Renal pelvis (tissue), 4 donors: ENCODE results near the gene BAIAP2L2. TPM values are rescaled to one million over a fixed set of nuclear protein-coding genes. Genes with fewer than 3 reads are reported as not detected.
"Not testable (repeated sequence)": the region's sequence is repeated elsewhere in the genome, so short reads cannot be mapped to it uniquely, and the experiment has no call there.

Source experiments
- DNase-seq: peaks from one replicate; pipeline ENCODE4 v3.0.0-alpha.2; 2013
- polyA plus RNA-seq, 3 donors: library from polyadenylated mRNA; unstranded; fragments of 120-200 nt; gene quantifications; one replicate each; pipeline ENCODE4 v1.2.1, GENCODE V29; 2013; ENCODE audit not compliant: insufficient read length in 3 of 3

BAIAP2L2 gene
- polyA plus RNA-seq, 3 donors: 6.9 to 13.3 (median 11.2) TPM

DNA sequence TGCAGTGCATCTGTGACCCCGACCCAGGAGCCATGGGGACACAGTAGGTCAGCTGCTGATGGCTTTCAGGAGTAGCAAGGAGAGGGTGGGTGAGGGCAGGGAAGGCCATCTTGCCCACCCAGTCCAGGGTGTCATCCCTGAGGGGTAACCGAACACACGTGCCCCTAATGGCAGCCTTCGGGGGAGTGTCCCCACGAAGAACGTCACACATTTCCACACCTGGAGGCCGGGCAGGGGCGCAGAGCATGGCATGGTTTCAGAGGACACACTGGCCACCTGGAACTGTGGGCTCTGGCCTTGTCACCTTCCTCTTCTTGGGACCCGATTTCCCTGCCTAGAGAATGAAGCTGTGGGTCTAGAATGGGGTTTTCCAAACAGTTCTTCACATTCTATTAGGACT is 19.4 kb upstream of the BAIAP2L2 start:
- DNase-seq: no peak

- DNase-seq: no peak
These were observed 18.5 kb upstream of the BAIAP2L2 start for GRCh38 chr22:38129021-38129420.

DNA sequence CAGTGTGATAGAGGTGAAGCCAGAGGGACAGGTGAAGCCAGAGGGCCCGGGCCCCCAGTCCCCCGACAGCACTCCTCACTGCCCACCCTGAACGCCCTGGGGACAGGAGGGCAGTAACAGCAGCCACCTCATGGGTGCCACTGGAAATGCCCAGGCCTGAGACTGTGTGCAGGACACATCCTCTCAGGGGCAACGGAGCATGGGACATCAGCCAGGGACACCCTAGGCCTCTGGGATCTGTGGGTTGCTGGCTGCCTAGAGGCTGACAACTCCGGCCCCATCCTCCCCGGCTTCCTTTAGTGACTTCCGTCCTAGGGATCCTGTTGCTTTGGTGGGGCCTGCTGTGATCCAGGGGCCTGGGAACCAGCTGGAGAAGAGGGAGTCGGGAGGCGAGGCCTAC is 17.4 kb upstream of the BAIAP2L2 start:
- no peak for DNase-seq

- no peak for DNase-seq
These were observed 16.6 kb upstream of the BAIAP2L2 start for GRCh38 chr22:38126928-38127668.

GRCh38 chr22:38125751-38126201 is 15.3 kb upstream of the BAIAP2L2 start:
- no peak for DNase-seq

DNA sequence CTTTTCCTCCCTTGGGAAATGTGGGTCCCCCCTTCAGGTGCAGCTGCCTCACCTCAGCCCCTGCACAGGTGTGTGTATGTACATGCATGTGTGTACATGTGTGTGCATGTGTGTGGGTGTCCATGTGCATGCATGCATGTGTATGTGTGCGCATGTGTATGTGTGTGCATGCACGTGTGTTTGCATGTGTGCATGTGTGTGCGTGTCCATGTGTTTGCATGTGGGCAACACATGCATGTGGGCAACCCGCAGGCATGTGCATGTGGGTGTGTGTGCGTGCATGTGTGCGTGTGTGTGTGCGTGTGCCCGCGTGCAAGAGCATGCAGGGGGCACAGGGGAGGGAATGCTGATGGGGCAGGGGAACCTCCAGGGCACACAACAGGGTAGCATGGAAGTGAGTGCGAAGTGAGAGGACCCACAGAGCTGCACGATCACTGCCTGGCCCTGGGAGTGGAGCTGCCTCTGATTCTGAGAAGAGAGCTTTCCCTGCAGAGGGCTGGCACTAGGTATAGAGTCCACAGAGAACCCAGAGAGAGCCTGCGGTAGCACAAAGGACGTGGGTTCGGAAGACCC is 14.6 kb upstream of the BAIAP2L2 start:
- no peak for DNase-seq

GRCh38 chr22:38124236-38124974 is 13.9 kb upstream of the BAIAP2L2 start:
- no peak for DNase-seq

DNA sequence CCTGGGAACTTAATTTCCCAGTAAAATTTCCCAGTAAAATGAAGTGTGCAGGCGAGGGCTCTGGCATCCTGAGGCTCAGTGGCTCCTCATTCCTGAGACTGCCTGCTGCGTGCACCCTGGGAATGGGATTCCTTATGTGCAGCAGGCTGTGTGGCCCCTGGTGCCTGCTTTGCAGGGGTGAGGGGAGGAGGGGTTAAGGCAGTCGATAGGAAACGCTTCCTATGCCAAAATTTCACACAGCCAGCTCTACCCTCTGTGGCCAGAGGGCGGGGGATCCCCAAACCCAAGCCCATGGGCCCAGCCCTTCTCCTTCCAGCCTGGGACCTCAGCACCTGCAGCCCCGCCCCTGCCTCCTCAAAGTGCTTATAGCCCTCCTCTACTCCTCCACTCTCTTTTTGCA is 12.1 kb upstream of the BAIAP2L2 start:
- DNase-seq: no peak

DNA sequence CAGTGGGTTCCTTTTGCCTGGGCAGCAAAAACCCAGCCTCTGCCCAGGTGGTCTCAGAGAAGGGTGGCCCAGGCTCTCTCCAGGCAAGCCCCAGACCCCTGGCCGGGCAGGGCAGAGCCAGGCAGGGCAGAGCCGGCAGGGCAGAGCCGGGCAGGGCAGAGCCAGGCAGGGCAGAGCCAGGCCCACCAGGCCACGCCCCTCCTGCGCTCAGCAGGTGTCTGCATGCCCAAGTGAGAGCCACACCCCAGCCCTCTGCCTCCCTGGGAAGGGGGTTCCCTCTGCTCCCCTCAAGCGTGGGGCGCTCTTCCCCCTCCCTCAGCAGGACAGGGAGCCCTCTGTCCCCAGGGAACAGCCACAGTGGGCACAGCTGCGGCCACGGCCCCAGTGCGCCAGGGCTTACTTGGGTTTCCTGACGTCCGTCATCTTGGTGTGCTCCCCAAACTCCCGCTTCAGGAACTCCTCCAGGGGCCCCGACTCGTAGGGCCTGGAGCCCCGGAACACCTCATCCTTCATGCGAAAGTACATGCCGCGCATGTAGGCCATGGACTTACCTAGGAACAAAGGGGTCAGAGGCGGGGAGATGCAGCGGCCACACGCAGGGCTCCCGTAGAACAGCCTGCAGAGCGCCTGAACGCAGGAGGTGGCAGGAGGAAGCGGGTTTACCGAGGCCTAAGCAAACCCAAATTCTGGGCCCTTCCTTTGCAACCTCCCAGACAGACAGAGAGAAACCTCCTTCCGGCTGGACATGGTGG is 10.1 kb upstream of the BAIAP2L2 start:
- no peak for DNase-seq

DNA sequence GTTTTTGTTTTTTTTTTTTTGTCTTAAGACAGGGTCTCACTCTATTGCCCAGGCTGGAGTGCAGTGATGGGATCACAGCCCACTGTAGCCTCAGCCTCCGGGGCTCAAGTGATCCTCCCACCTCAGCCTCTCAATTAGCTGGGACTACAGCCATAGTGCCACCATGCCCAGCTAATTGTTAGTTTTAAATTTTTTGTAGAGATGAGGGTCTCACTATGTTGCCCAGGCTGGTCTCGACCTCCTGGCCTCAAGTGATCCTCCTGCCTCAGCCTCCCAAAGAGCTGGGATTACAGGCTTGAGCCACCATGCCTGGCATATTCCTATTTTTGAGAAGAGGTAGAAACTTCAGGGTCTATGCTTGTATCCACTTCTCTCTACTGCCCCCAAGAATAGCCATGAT is 8.3 kb upstream of the BAIAP2L2 start:
- not testable (repeated sequence) for DNase-seq

- no peak for DNase-seq
These were observed 7.7 kb upstream of the BAIAP2L2 start for GRCh38 chr22:38118182-38118581.

- not testable (repeated sequence) for DNase-seq
These were observed 7.1 kb upstream of the BAIAP2L2 start for GRCh38 chr22:38117556-38117955.

- no peak for DNase-seq
These were observed 5.1 kb upstream of the BAIAP2L2 start for GRCh38 chr22:38115423-38116205.

DNA sequence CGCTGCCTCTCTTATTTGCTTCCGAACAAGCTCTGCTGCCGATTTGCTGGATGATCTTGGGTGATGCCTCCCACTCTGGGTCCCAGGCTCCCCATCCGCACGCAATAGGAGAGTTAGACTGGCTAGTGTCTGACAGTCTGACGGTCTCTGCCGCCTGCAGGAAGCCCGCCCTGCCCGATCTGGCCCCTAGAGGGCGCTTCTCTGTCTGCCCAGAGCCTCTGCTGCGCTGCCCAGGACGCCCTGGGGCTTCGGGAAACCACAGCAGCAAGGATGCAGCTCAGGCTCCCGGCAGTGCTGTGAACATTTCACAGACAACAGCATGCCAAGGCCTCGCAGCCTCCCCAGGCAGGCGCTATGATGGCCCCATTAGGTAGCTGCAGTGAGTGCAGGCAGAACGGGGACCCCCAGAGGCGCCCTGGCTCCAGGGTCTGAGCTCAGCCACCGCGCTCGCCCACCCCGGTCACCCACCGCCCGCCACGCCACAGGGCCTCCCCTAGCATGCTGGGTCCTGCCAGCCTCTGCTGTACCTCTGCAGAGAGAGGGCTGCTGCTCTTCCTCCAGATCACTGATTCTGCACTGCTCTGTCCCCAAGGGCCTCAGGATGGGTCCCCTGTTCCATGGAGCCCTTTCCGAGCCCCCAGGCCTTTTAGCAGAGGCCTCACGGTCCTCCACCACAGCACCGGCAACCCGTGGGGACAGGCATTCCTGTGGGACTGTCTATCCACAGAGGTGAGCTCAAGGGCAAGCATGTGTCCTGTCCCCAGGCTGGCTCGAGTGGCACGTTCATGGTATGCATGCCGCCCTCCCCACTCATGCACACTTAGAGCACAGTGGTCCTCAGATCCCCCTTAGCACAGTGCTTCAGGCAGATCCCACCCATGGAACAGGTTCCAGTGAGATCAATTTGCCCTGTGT is 4.3 kb upstream of the BAIAP2L2 start:
- DNase-seq: peak; percentile 67

DNA sequence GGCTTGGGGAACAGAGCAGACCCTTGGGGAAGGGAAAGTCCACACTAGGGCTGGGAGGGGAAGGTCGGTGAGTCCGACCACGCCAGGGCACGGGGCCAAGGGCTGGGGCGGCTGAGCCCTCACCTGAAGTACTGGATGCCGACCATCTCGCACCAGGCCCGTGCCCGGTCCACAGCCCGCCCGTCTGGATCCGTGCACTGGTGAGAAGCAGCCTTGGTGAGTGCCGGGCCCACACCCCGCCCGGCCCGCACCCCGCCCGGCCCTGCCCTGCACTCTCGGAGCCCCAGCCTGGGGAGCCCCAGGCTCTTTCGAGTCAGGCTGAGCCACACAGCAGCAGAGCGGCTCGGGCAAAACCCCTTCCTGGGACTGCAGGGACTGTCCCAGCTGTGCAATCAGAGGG is 1.9 kb upstream of the BAIAP2L2 start:
- DNase-seq: no peak

DNA sequence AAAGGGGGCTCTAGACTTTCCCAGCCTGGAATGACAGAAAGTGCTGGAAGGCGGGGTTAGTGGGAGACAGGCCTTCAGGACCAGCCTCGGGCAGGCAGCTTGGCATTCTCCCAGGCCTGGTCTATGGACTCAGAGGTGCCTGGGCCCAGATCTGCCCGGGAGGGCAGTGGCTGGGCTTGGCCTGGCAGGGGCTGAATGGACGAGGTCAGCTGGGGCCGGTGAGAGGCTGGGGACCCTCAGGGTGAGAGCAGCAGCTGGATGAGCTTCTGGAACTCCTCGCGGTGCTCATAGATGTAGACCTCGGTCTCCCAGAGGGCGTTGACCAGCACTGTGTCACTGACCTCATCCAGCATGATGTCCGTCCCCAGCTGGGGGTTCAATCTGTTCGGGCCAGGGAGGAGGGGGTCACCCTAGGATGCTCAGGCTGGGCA is 1.5 kb upstream of the BAIAP2L2 start:
- no peak for DNase-seq

- no peak for DNase-seq
These were observed 674 bp upstream of the BAIAP2L2 start for GRCh38 chr22:38110863-38111852.

- DNase-seq: peak; percentile 54
These were observed 998 bp downstream of the BAIAP2L2 start for GRCh38 chr22:38109371-38110001.
